NCI-H2196 (cell line): ENCODE measurements around the gene CCDC142.

ENCODE experiments used
- DNase-seq: peaks from one replicate; lab custom pipeline; 2025; ENCODE audit not compliant: unreplicated experiment; lab: John Stamatoyannopoulos, UW

CCDC142 gene

GRCh38 chr2:74482801-74483674 lies at the start of gene CCDC142, which contains the start of gene TTC31:
CCDC142 (minus strand) TSS chr2:74482998; CDS start chr2:74482837, 161 bp downstream.
TTC31 (plus strand) TSS chr2:74483081; CDS start chr2:74483096, 15 bp downstream.
- peak; percentile 77 for DNase-seq

GRCh38 chr2:74532222-74532621 lies 49.4 kb upstream of the CCDC142 start:
- DNase-seq: no peak

GRCh38 chr2:74531666-74532065 lies 48.9 kb upstream of the CCDC142 start:
- DNase-seq: no peak

- DNase-seq: no peak
These were observed 47.7 kb upstream of the CCDC142 start for GRCh38 chr2:74530239-74531187.

GRCh38 chr2:74529357-74530238 lies 46.8 kb upstream of the CCDC142 start, which contains the start of the genes AUP1 and HTRA2:
AUP1 (minus strand) TSS chr2:74529706; CDS start chr2:74529629, 77 bp downstream.
HTRA2 (plus strand) TSS chr2:74529933; CDS start chr2:74530007, 74 bp downstream.
- DNase-seq: peak; percentile 93

GRCh38 chr2:74528600-74529356 lies 46.0 kb upstream of the CCDC142 start:
- no peak for DNase-seq

GRCh38 chr2:74527741-74528140 lies 44.9 kb upstream of the CCDC142 start:
- no peak for DNase-seq

GRCh38 chr2:74526649-74527230 lies 43.9 kb upstream of the CCDC142 start:
- DNase-seq: no peak

- no peak for DNase-seq
These were observed 43.2 kb upstream of the CCDC142 start, which contains the start of gene DQX1 for GRCh38 chr2:74525717-74526648. DQX1 (minus strand) TSS chr2:74526231; CDS start chr2:74525729, 502 bp downstream.

GRCh38 chr2:74524955-74525716 lies 42.3 kb upstream of the CCDC142 start:
- DNase-seq: no peak

- no peak for DNase-seq
These were observed 41.2 kb upstream of the CCDC142 start for GRCh38 chr2:74524005-74524404.

- DNase-seq: no peak
These were observed 39.7 kb upstream of the CCDC142 start for GRCh38 chr2:74522516-74522915.

- no peak for DNase-seq
These were observed 33.9 kb upstream of the CCDC142 start for GRCh38 chr2:74516650-74517049.

- DNase-seq: no peak
These were observed 33.3 kb upstream of the CCDC142 start for GRCh38 chr2:74515981-74516633.

- DNase-seq: no peak
These were observed 32.6 kb upstream of the CCDC142 start for GRCh38 chr2:74515271-74515980.
